ENCODE results near the gene SEPTIN3.

SEPTIN3 gene

GRCh38 chr22:41969110-41969646 lies at the start of gene SEPTIN3:
Gene SEPTIN3 (plus strand): TSS chr22:41969443. CDS start chr22:41971493, 2,050 bp downstream.
- DNase-seq (ENCODE audit: low spot score), result no peak

GRCh38 chr22:41920271-41920976 lies 48.8 kb upstream of the SEPTIN3 start:
- no peak for DNase-seq (ENCODE audit: low spot score)

GRCh38 chr22:41922328-41922727 lies 46.9 kb upstream of the SEPTIN3 start:
- no peak for DNase-seq (ENCODE audit: low spot score)

- DNase-seq (ENCODE audit: low spot score), result no peak
Observed at GRCh38 chr22:41922940-41923594, 46.2 kb upstream of the SEPTIN3 start.

GRCh38 chr22:41923595-41924276 lies 45.5 kb upstream of the SEPTIN3 start:
- no peak for DNase-seq (ENCODE audit: low spot score)

- peak; percentile 79 for DNase-seq (ENCODE audit: low spot score)
Observed at GRCh38 chr22:41925783-41926460, 43.3 kb upstream of the SEPTIN3 start.

GRCh38 chr22:41927813-41928212 lies 41.4 kb upstream of the SEPTIN3 start:
- DNase-seq (ENCODE audit: low spot score), result no peak

GRCh38 chr22:41928593-41929417 lies 40.4 kb upstream of the SEPTIN3 start:
- DNase-seq (ENCODE audit: low spot score), result no peak

GRCh38 chr22:41929418-41929810 lies 39.8 kb upstream of the SEPTIN3 start:
- DNase-seq (ENCODE audit: low spot score), result no peak

GRCh38 chr22:41931701-41932269 lies 37.5 kb upstream of the SEPTIN3 start:
- no peak for DNase-seq (ENCODE audit: low spot score)

- no peak for DNase-seq (ENCODE audit: low spot score)
Observed at GRCh38 chr22:41932353-41932752, 36.9 kb upstream of the SEPTIN3 start.

- no peak for DNase-seq (ENCODE audit: low spot score)
Observed at GRCh38 chr22:41933411-41934177, 35.6 kb upstream of the SEPTIN3 start.

- DNase-seq (ENCODE audit: low spot score), result no peak
Observed at GRCh38 chr22:41934284-41935014, 34.8 kb upstream of the SEPTIN3 start.

GRCh38 chr22:41935015-41935351 lies 34.3 kb upstream of the SEPTIN3 start:
- no peak for DNase-seq (ENCODE audit: low spot score)

GRCh38 chr22:41935509-41935908 lies 33.7 kb upstream of the SEPTIN3 start:
- DNase-seq (ENCODE audit: low spot score), result no peak

GRCh38 chr22:41936894-41937169 lies 32.4 kb upstream of the SEPTIN3 start:
- no peak for DNase-seq (ENCODE audit: low spot score)

- DNase-seq (ENCODE audit: low spot score), result no peak
Observed at GRCh38 chr22:41939981-41940831, 29.0 kb upstream of the SEPTIN3 start.

GRCh38 chr22:41940832-41941765 lies 28.1 kb upstream of the SEPTIN3 start:
- peak; percentile 89 for DNase-seq (ENCODE audit: low spot score)
